ENCODE data around the gene TTC3.

TTC3 gene

DNA sequence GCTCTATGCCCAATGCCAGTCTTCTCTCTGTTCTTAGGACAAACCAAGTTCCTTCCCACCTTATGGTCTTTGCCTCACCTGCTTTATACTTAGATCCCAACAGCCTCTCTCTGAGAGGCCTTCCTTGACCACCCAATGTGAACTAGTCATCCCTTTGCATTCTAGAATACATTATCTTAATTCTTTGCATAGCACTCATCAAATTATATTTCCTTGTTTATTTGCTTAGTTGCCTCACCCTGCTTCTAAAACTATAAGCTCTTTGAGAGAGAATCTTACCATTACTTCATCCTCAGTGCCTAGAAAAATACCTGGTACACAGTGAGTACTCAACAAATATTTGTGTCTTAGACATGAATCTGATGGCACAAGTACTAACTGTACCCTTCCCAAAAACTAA, 8.2 kb upstream of the TTC3 start:
- TF ChIP-seq, protein P1, sequence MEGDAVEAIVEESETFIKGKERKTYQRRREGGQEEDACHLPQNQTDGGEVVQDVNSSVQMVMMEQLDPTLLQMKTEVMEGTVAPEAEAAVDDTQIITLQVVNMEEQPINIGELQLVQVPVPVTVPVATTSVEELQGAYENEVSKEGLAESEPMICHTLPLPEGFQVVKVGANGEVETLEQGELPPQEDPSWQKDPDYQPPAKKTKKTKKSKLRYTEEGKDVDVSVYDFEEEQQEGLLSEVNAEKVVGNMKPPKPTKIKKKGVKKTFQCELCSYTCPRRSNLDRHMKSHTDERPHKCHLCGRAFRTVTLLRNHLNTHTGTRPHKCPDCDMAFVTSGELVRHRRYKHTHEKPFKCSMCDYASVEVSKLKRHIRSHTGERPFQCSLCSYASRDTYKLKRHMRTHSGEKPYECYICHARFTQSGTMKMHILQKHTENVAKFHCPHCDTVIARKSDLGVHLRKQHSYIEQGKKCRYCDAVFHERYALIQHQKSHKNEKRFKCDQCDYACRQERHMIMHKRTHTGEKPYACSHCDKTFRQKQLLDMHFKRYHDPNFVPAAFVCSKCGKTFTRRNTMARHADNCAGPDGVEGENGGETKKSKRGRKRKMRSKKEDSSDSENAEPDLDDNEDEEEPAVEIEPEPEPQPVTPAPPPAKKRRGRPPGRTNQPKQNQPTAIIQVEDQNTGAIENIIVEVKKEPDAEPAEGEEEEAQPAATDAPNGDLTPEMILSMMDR (IDR thresholded peaks at IDR 0.05; ENCODE audit: control insufficient read depth, insufficient read depth, low read depth, low read length, missing control alignments), result no peak
- no peak for DNase-seq (ENCODE audit: low read depth)
- no peak overlapping the region for H3K4me3 ChIP-seq (ENCODE audit: control insufficient read depth, low read depth, low read length)

DNA sequence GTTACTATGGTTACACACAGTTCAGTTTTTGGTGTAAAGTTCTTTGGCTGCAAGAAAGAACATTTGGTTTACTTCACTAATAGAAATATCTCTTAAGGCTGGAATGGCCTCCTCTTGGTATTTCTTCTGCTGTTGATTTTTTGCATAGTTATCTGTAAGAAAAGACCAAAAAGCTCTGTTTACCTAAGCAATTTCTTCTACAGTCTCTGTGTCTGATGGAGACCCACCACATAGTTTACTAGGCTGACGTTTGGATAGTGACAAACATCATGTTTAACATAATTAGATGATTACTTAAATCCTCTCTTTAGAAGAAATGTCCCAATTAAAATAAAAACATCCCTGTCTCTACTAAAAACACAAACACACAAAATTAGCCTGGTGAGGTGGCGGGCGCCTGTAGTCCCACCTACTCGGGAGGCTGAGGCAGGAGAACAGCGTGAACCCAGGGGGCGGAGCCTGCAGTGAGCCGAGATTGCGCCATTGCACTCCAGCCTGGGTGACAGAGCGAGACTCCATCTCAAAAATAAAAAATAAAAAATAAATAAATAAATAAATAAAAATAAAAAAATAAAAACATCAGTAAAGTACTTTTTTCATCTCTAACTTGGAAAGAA, 7.4 kb upstream of the TTC3 start:
- TF ChIP-seq, protein P1 (IDR thresholded peaks at IDR 0.05; ENCODE audit: control insufficient read depth, insufficient read depth, low read depth, low read length, missing control alignments), result no peak
- no peak overlapping the region for H3K4me3 ChIP-seq (ENCODE audit: control insufficient read depth, low read depth, low read length)
- no peak for DNase-seq (ENCODE audit: low read depth)

GRCh38 chr21:37071561-37072273, 1.3 kb upstream of the TTC3 start:
- H3K4me3 ChIP-seq (ENCODE audit: control insufficient read depth, low read depth, low read length), result peak overlapping the region; percentile 66
- TF ChIP-seq, protein P1 (IDR thresholded peaks at IDR 0.05; ENCODE audit: control insufficient read depth, insufficient read depth, low read depth, low read length, missing control alignments), result no peak
- peak; percentile 61 for DNase-seq (ENCODE audit: low read depth)

GRCh38 chr21:37072274-37072987, 623 bp upstream of the TTC3 start:
- peak overlapping the region; percentile 66 for H3K4me3 ChIP-seq (ENCODE audit: control insufficient read depth, low read depth, low read length)
- TF ChIP-seq, protein P1 (IDR thresholded peaks at IDR 0.05; ENCODE audit: control insufficient read depth, insufficient read depth, low read depth, low read length, missing control alignments), result no peak
- peak; percentile 32 for DNase-seq (ENCODE audit: low read depth)

GRCh38 chr21:37073417-37074196, 553 bp downstream of the TTC3 start:
- H3K4me3 ChIP-seq (ENCODE audit: control insufficient read depth, low read depth, low read length), result peak overlapping the region; percentile 96
- no peak for DNase-seq (ENCODE audit: low read depth)
- TF ChIP-seq, protein P1 (IDR thresholded peaks at IDR 0.05; ENCODE audit: control insufficient read depth, insufficient read depth, low read depth, low read length, missing control alignments), result peak; percentile 8

DNA sequence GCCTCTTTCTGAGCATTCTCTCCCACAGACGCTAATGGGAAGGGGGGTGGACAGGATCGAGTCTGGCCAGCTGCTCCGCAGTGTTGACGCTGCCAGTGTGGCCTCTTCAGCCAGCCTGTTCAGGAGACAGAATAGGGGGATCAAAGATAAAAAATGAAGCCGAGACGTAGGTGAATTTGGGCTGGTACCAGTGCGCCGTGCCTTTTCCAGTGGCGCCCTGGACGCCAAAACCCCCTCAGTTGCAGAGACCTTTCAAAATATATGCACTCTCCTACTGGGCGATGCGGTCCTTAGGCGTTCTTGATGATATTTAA, 1.1 kb downstream of the TTC3 start:
- TF ChIP-seq, protein P1 (IDR thresholded peaks at IDR 0.05; ENCODE audit: control insufficient read depth, insufficient read depth, low read depth, low read length, missing control alignments), result no peak
- DNase-seq (ENCODE audit: low read depth), result no peak
- peak overlapping the region; percentile 96 for H3K4me3 ChIP-seq (ENCODE audit: control insufficient read depth, low read depth, low read length)
